GM19452 (cell line): ENCODE data around the gene KCNJ3.
"Not testable (repeated sequence)": the region's sequence is repeated elsewhere in the genome, so short reads cannot be mapped to it uniquely, and the experiment has no call there.

Experiments
- ATAC-seq: cut with Tn5 transposase; IDR thresholded peaks from one replicate; pipeline ENCODE4 v1.9.1; 2021; ENCODE audit not compliant: unreplicated experiment

Gene KCNJ3

DNA sequence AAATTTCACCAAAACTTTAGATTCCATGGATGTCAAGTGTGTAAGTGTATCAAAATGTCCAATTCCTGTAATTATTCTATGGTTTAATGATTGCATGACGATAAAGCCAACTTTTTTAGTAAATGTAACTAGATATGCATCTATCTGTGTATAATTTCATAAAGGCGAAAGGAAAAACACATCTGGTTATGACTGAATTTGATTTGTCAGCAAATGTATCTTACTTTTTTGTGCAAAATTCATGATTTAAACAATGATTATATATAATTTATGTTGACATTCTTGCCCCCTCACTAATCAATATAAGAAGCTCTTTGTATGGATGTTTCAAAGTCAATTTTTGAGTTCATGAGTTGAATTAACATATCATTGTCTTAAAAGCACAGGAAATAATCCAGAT is 138.5 kb downstream of the KCNJ3 start:
- no peak for ATAC-seq

DNA sequence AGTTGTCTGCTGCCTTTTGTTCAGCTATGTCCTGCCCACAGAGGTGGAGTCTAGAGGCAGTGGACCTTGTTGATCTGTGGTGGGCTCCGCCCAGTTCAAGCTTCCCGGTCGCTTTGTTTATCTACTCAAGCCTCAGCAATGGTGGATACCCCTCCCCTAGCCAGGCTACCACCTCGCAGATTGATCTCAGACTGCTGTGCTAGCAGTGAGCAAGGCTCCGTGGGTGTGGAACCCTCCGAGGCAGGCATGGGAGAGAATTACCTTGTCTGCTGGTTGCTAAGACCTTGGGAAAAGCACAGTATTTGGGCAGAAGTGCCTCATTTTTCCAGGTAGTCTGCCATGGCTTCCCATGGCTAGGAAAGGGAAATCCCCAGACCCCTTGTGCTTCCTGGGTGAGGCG is 146.0 kb downstream of the KCNJ3 start:
- no peak for ATAC-seq

DNA sequence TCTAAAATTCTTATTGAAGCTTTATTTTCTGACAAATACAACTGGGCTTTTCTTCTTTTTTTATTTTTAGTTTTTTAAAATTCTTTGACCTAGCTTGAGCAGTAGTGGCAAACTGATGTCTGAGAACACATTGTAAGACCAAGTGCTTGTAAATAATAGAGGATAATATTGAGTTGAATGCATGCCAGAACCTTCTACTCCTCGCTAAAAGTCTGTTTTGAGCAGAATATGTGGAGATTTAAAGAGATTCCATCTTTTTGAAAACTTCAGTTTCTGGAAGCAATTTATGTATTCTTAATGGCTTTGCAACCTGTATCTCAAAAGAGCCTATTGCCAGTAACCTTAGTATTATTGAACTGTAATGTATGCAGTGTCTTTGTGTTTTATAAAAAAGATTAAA is 148.3 kb downstream of the KCNJ3 start:
- no peak for ATAC-seq

DNA sequence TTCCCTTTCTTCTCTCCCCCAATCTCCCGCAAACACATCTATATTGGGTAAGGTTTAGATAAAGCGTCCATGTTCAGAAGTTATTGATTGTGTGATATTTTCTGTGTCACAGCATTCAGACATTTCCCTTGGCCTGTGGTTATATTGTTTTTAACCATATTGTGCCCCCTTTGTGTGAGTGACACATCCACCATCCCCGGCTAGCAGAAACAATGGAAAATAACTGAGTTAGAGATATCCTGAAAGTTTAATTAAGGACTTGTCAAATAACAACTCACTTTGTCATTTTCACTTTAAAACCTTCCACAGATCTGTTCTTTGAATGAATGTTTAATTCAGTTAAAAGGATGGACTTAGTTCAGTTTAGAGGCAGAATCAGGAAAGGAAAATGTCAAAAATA is 151.0 kb downstream of the KCNJ3 start:
- no peak for ATAC-seq

DNA sequence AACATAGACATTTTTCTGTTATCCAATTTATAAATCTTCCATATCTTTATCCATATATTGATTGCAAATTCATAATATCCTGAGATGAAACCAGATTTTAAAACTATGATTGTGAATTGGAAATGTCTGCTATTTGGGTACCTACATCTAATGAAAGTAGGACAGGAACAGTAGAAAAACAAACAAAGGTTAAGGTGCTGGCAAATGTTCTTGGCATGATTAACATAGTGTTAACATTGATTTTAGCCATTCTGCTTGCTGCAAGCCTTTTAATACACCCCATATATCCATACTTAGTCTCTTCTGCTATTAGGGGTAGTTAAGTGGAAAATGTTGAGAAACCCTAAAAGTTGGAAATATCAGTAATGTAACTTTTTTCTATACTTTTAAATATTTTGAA is 152.0 kb downstream of the KCNJ3 start:
- no peak for ATAC-seq

DNA sequence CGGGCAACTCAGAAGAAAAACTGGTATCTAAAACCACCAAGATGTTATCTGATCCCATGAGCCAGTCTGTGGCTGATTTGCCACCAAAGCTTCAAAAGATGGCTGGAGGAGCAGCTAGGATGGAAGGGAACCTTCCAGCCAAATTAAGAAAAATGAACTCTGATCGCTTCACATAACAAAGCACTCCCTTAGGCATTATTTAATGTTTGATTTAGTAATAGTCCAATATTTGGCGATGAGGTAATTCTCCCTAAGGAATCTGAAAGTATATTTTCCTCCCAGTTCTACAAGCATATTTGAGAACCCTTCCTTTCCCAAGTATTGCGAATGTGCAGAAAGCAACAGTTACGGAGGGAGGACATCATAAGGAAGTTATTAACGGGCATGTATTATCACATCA is 156.6 kb downstream of the KCNJ3 start:
- no peak for ATAC-seq

DNA sequence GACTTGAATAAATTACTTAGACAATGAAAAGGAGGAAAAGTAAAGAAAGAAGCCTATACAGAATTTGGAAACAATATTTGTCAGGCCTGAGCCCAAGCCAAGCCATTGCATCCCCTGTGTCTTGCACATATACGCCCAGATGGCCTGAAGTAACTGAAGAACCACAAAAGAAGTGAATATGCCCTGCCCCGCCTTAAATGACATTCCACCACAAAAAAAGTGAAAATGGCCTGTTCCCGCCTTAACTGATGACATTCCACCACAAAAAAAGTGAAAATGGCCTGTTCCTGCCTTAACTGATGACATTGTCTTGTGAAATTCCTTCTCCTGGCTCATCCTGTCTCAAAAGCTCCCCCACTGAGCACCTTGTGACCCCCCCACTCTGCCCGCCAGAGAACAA is 168.7 kb downstream of the KCNJ3 start:
- ATAC-seq, result not testable (repeated sequence)

DNA sequence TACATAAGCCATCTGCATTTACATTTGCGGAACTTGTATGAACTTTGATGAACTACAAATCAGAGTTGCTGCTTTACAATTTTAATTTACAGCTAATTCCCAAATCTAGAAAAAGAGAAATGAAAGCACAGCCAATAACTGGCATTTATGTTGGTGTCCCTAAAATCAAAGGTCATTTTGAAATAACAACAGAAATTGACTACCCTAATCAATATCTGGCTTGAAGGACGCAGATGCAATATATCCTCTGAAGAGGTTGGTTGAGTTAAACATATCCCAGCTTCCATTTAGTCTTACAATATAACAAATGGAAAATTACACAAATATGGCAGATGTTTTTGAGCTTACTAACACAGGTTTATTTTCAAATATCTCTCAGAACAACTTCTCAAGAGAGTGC is 177.5 kb downstream of the KCNJ3 start:
- no peak for ATAC-seq

DNA sequence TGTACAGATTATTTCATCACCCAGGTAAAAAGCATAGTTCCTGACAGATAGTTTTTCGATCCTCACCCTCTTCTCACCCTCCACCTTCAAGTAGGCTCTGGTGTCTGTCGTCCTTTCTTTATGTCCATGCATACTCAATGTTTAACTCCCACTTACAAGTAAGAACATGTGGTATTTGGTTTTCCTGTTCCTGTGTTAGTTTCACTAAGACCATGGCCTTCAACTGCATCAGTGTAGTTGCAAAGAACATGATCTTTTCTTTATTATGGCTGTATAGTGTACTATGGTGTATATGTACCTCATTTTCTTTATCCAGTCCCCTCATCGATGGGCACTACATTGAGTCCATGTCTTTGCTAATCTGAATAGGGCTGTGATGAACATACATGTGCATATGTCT is 184.2 kb downstream of the KCNJ3 start:
- ATAC-seq, result no peak

DNA sequence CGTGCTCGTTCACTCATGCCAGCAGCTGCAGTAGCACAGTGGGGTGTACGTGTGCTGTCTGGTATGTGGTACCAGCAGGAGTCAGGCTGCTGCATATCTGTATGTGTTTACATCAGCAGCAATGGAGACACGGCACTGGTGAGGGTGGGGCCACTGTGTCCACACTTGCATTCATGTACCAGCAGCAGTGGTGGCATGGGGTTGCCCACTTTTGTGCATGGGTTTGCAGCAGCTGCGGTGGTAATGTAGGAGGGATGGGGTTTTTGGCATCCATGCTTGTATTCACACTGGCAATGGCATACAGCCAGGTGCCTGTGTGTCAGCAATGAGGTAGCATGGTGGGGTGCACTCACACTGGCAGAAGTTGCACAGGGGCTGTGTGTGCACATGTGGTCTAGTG is 187.8 kb downstream of the KCNJ3 start:
- no peak for ATAC-seq

DNA sequence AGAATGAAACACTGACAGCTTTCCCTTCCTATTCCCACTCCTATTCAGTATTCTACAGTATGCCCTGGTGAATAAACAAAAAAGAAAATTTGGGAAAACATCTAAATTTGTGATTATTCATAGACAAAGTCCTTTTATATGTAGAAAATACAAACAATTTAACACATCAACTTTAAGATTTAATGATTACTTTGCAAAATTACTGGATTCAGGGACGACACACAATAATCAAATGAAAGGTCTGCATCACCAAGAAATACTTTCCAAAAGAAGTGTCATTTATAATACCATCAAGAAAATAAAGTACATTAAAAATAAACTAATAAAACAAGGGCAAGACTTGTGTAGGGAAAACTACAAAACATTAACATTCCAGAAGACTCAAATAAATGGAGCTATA is 199.8 kb downstream of the KCNJ3 start:
- no peak for ATAC-seq

DNA sequence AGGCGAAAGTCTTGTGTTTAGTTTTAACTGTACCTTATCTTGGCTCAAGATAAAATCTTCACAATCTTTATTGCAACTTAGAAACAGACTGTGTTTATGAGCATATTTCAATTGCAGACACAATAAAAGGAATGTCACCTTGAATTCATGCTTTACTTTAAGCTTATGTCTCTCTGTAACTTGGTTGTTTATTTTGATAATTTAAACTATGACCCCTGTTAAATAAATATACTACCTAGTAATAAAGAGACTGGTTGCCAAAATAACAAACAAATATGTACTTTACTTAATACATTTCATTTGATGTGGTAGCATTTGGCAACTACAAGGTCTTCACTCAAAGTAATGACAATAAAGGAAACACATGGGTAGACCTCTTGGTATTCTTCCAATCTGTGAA is 202.6 kb downstream of the KCNJ3 start:
- ATAC-seq, result no peak
